GM23338 (cell line): ENCODE measurements around the gene SLC25A29. TPM values are rescaled to one million over a fixed set of nuclear protein-coding genes. Genes with fewer than 3 reads are reported as not detected.
A peak's percentile ranks its signal among the peaks of the same experiment; 100 is the strongest.
"Not testable (repeated sequence)": the region's sequence is repeated elsewhere in the genome, so short reads cannot be mapped to it uniquely, and the experiment has no call there.

Source experiments
- ATAC-seq: fragments of 200-7000 bp; cut with Tn5 transposase; 3 replicates; pipeline ENCODE4 v1.9.1; 2020
- DNase-seq: peaks from one replicate; pipeline ENCODE4 v3.0.0-alpha.2; 2015; ENCODE audit warnings: low spot score
- H2AFZ ChIP-seq: fragments of 200-600 bp; sonication (generic); 2 replicates; pipeline ENCODE4 v1.8.0; 2016; ENCODE audit warnings: antibody characterized with exemption, mild to moderate bottlenecking, moderate library complexity
- H3F3A ChIP-seq: fragments of 200-600 bp; sonication (generic); replicated peaks from 2 replicates; pipeline ENCODE4 v1.8.0; 2017; ENCODE audit warnings: antibody characterized with exemption, mixed run types, low read depth
- H3K27ac ChIP-seq: fragments of 200-600 bp; sonication (generic); 2 replicates; pipeline ENCODE4 v1.6.1; 2016; ENCODE audit warnings: low read depth
- H3K27me3 ChIP-seq: fragments of 200-600 bp; sonication (generic); 2 replicates; pipeline ENCODE4 v1.8.0; 2016; ENCODE audit warnings: mild to moderate bottlenecking, mixed run types, moderate library complexity; ENCODE audit not compliant: insufficient read depth
- H3K36me3 ChIP-seq: fragments of 200-600 bp; sonication (generic); 2 replicates; pipeline ENCODE4 v1.8.0; 2016; ENCODE audit warnings: mild to moderate bottlenecking; ENCODE audit not compliant: insufficient read depth
- H3K4me1 ChIP-seq: fragments of 200-600 bp; sonication (generic); 2 replicates; pipeline ENCODE4 v1.8.0; 2016; ENCODE audit warnings: mild to moderate bottlenecking, moderate library complexity; ENCODE audit not compliant: insufficient read depth
- H3K4me2 ChIP-seq: fragments of 200-600 bp; sonication (generic); 2 replicates; pipeline ENCODE4 v1.7.1; 2017; ENCODE audit warnings: mixed run types
- H3K4me3 ChIP-seq: fragments of 200-600 bp; sonication (generic); 2 replicates; pipeline ENCODE4 v1.6.1; 2016; ENCODE audit warnings: mixed run types
- H3K79me2 ChIP-seq: fragments of 200-600 bp; sonication (generic); replicated peaks from 2 replicates; pipeline ENCODE4 v1.8.0; 2017; ENCODE audit warnings: mild to moderate bottlenecking; ENCODE audit not compliant: insufficient read depth
- H3K9me2 ChIP-seq: fragments of 200-600 bp; sonication (generic); 2 replicates; pipeline ENCODE4 v1.8.0; 2017; ENCODE audit not compliant: insufficient read depth
- H4K20me1 ChIP-seq: fragments of 200-600 bp; sonication (generic); replicated peaks from 2 replicates; pipeline ENCODE4 v1.8.0; 2017; ENCODE audit warnings: mild to moderate bottlenecking; ENCODE audit not compliant: insufficient read depth
- H3K27ac Mint-ChIP-seq: 2 replicates; pipeline ENCODE4 v1.8.0; 2020; ENCODE audit warnings: inconsistent platforms, mild to moderate bottlenecking, moderate library complexity, mixed read lengths
- H3K27me3 Mint-ChIP-seq: 3 replicates; pipeline ENCODE4 v1.8.0; 2022; ENCODE audit warnings: low read depth, mild to moderate bottlenecking, moderate library complexity, mixed read lengths, inconsistent platforms; ENCODE audit not compliant: insufficient read depth, poor library complexity
- H3K36me3 Mint-ChIP-seq: 3 replicates; pipeline ENCODE4 v1.8.0; 2021; ENCODE audit warnings: low read depth, mild to moderate bottlenecking, inconsistent platforms, moderate library complexity, mixed read lengths
- H3K4me1 Mint-ChIP-seq: 3 replicates; pipeline ENCODE4 v1.8.0; 2020; ENCODE audit warnings: mild to moderate bottlenecking, inconsistent platforms, mixed read lengths
- H3K4me3 Mint-ChIP-seq: 3 replicates; pipeline ENCODE4 v1.8.0; 2021; ENCODE audit warnings: moderate library complexity, mild to moderate bottlenecking, inconsistent platforms, mixed read lengths
- H3K9me3 Mint-ChIP-seq: 3 replicates; pipeline ENCODE4 v1.8.0; 2020; ENCODE audit warnings: moderate library complexity, mild to moderate bottlenecking, inconsistent platforms, mixed read lengths
- CTCF ChIP-seq, 2 experiments: fragments of 200-600 bp in 1 of 2; sonication (generic) in 1 of 2; conservative IDR thresholded peaks; 2 replicates each; pipeline versions ENCODE4 v1.5.1 to v1.6.1; 2016 to 2017; ENCODE audit warnings: antibody characterized with exemption in 2 of 2, low read depth in 2 of 2, mild to moderate bottlenecking in 2 of 2, moderate library complexity in 1 of 2
- ETS1 ChIP-seq: IDR thresholded peaks from 2 replicates; pipeline ENCODE4 v1.6.1; 2016; ENCODE audit warnings: antibody characterized with exemption
- EZH2 ChIP-seq: fragments of 200-600 bp; sonication (generic); IDR thresholded peaks from one replicate; pipeline ENCODE4 v1.8.0; 2017; ENCODE audit warnings: antibody characterized with exemption, mild to moderate bottlenecking, low read depth; ENCODE audit not compliant: unreplicated experiment
- EZH2phosphoT487 ChIP-seq: fragments of 200-600 bp; sonication (generic); IDR thresholded peaks from one replicate; pipeline ENCODE4 v1.8.1; 2018; ENCODE audit warnings: antibody characterized with exemption; ENCODE audit not compliant: unreplicated experiment
- POLR2AphosphoS5 ChIP-seq: IDR thresholded peaks from 2 replicates; pipeline ENCODE4 v1.6.1; 2016; ENCODE audit warnings: antibody characterized with exemption, low read depth
- polyA plus RNA-seq: library from polyadenylated mRNA; unstranded; fragments of >200 nt; fragmentation: Nextera tagmentation; extraction: Ambion mirVana; gene quantifications from 2 replicates; pipeline ENCODE4 v1.2.1, GENCODE V29; 2016
- total RNA-seq: library from RNA; depleted of rRNA; stranded (reverse); fragments of >200 nt; shearing (Covaris generic); gene quantifications from 2 replicates; pipeline ENCODE4 v1.2.3, GENCODE V29; 2014

SLC25A29 gene
- total and polyA plus RNA-seq, 2 experiments from 2014 or later: 65.6 to 206 TPM

- Histone ChIP-seq H3K27me3 (no peaks in the 10 kb centered on the region), H3K4me1 (peaks cover 30% of the 10 kb centered on the region), H3K4me3 (peak overlapping the region; percentile 70), H3K27ac (peak overlapping the region; percentile 95), H2AFZ (no peak overlapping the region), H3K4me2 (peak overlapping the region; percentile 82), H3F3A (peaks cover 39% of the 10 kb centered on the region; the same call in 1 of the 2 replicates), H3K36me3 (no peaks in the 10 kb centered on the region), H3K9me2 (no peaks in the 10 kb centered on the region), H3K79me2 (peaks cover 37% of the 10 kb centered on the region), H4K20me1 (peaks cover 23% of the 10 kb centered on the region)
- Mint-ChIP-seq H3K27ac (peak overlapping the region; percentile 85), H3K36me3 (peaks cover 13% of the 10 kb centered on the region), H3K27me3 (peaks cover 18% of the 10 kb centered on the region), H3K9me3 (no peaks in the 10 kb centered on the region), H3K4me3 (peak overlapping the region; percentile 65), H3K4me1 (peaks cover 50% of the 10 kb centered on the region)
- ATAC-seq (no peak; the same call in 2 of the 3 replicates), DNase-seq (peak; percentile 53)
- TF ChIP-seq EZH2 (no peak), CTCF (conservative IDR thresholded peaks at IDR 0.05; ENCODE audit: low read depth in 2 of 2) (no peak), POLR2AphosphoS5 (no peak), EZH2phosphoT487 (no peak), ETS1 (no peak)
Measured at GRCh38 chr14:100283984-100284881, 22.0 kb downstream of the SLC25A29 start.

GRCh38 chr14:100283436-100283835 lies 22.8 kb downstream of the SLC25A29 start:
- not testable (repeated sequence) for H3K27me3 ChIP-seq, H3K4me2 ChIP-seq, H2AFZ ChIP-seq, H3K27ac Mint-ChIP-seq, H3K4me3 ChIP-seq, ATAC-seq, H3K9me2 ChIP-seq, H3K36me3 ChIP-seq, H3K4me3 Mint-ChIP-seq, DNase-seq, H3K9me3 Mint-ChIP-seq
- H4K20me1 ChIP-seq: peaks cover 22% of the 10 kb centered on the region; the same call in 1 of the 2 replicates
- peaks cover 37% of the 10 kb centered on the region; the same call in 1 of the 2 replicates for H3F3A ChIP-seq
- H3K4me1 Mint-ChIP-seq: peaks cover 50% of the 10 kb centered on the region
- peaks cover 36% of the 10 kb centered on the region for H3K4me1 ChIP-seq
- peaks cover 11% of the 10 kb centered on the region for H3K36me3 Mint-ChIP-seq
- H3K79me2 ChIP-seq: peaks cover 44% of the 10 kb centered on the region
- peak overlapping the region; percentile 76 for H3K27ac ChIP-seq
- H3K27me3 Mint-ChIP-seq: peaks cover 18% of the 10 kb centered on the region
